WTC11 (cell line): ENCODE measurements around the gene COBL. TPM values are rescaled to one million over a fixed set of nuclear protein-coding genes. Genes with fewer than 3 reads are reported as not detected.

Experiments
- ATAC-seq: fragments of 200-7000 bp; cut with Tn5 transposase; 2 replicates; pipeline ENCODE4 v1.10.0; 2021; ENCODE audit warnings: mild to moderate bottlenecking, moderate library complexity
- CTCF ChIA-PET: fragments of 300-600 bp; sonication (Branson Sonifier 250); formaldehyde crosslinking; loops from one replicate; lab custom pipeline; 2021; ENCODE audit warnings: antibody characterized with exemption; lab: Charles Lee
- POLR2A ChIA-PET: fragments of 350-600 bp; sonication (Branson Sonifier 250); formaldehyde crosslinking; loops from one replicate; lab custom pipeline; 2021; ENCODE audit warnings: antibody characterized with exemption; lab: Charles Lee
- DNase-seq: peaks from one replicate; pipeline ENCODE4 v3.0.0; 2021; ENCODE audit warnings: low spot score
- H3K27ac Mint-ChIP-seq: 2 replicates; pipeline ENCODE4 v1.8.0; 2021; ENCODE audit warnings: mixed read lengths
- H3K27me3 Mint-ChIP-seq: 2 replicates; pipeline ENCODE4 v1.8.0; 2021; ENCODE audit warnings: low read depth, mild to moderate bottlenecking, moderate library complexity, mixed read lengths
- H3K36me3 Mint-ChIP-seq: 2 replicates; pipeline ENCODE4 v1.8.0; 2021; ENCODE audit warnings: mixed read lengths
- H3K4me1 Mint-ChIP-seq: 2 replicates; pipeline ENCODE4 v1.8.0; 2022; ENCODE audit warnings: mixed read lengths
- H3K4me3 Mint-ChIP-seq: 2 replicates; pipeline ENCODE4 v1.8.0; 2021; ENCODE audit warnings: mild to moderate bottlenecking, moderate library complexity, mixed read lengths
- H3K9me3 Mint-ChIP-seq: 2 replicates; pipeline ENCODE4 v1.8.0; 2021; ENCODE audit warnings: mixed read lengths
- E2F4 ChIP-seq: sonication (generic); formaldehyde crosslinking; IDR thresholded peaks from 2 replicates; pipeline ENCODE4 v1.8.1; 2022; ENCODE audit warnings: low read depth, mild to moderate bottlenecking, moderate library complexity, missing genetic modification reagents, borderline replicate concordance
- FOXK1 ChIP-seq: sonication (generic); formaldehyde crosslinking; IDR thresholded peaks from 2 replicates; pipeline ENCODE4 v1.8.0; 2022; ENCODE audit warnings: mild to moderate bottlenecking, moderate library complexity, missing genetic modification reagents
- HMGA2 ChIP-seq: fragments of 250-450 bp; sonication (Bioruptor Pico); IDR thresholded peaks from 2 replicates; pipeline ENCODE4 v1.4.0; 2021; ENCODE audit warnings: mild to moderate bottlenecking, moderate library complexity
- NFE2L1 ChIP-seq: sonication (generic); formaldehyde crosslinking; IDR thresholded peaks from 2 replicates; pipeline ENCODE4 v1.8.1; 2023; ENCODE audit warnings: missing genetic modification reagents
- NFYB ChIP-seq: sonication (generic); formaldehyde crosslinking; conservative IDR thresholded peaks from 2 replicates; pipeline ENCODE4 v1.8.0; 2022; ENCODE audit warnings: low read depth, missing genetic modification reagents
- TEAD1 ChIP-seq: sonication (generic); formaldehyde crosslinking; IDR thresholded peaks from 2 replicates; pipeline ENCODE4 v1.8.0; 2022; ENCODE audit warnings: mild to moderate bottlenecking, missing genetic modification reagents
- USF2 ChIP-seq: sonication (generic); formaldehyde crosslinking; IDR thresholded peaks from 2 replicates; pipeline ENCODE4 v1.8.1; 2023; ENCODE audit warnings: mild to moderate bottlenecking, missing genetic modification reagents, moderate library complexity
- ZNF232 ChIP-seq: sonication (generic); formaldehyde crosslinking; IDR thresholded peaks from 2 replicates; pipeline ENCODE4 v1.8.0; 2022; ENCODE audit warnings: mild to moderate bottlenecking, missing genetic modification reagents
- ZNF671 ChIP-seq: fragments of 250-450 bp; sonication (Bioruptor Pico); IDR thresholded peaks from 2 replicates; pipeline ENCODE4 v1.8.0; 2021; ENCODE audit warnings: mild to moderate bottlenecking
- ZSCAN18 ChIP-seq: fragments of 250-450 bp; sonication (Bioruptor Pico); IDR thresholded peaks from 2 replicates; pipeline ENCODE4 v2.1.2; 2022; ENCODE audit warnings: mild to moderate bottlenecking, moderate library complexity
- total RNA-seq: library from RNA; stranded (reverse); gene quantifications from 3 replicates; pipeline ENCODE4 v1.2.3, GENCODE V29; 2021
- TF ChIP-seq, protein P1 (sequence below): fragments of 250-450 bp; sonication (Bioruptor Pico); IDR thresholded peaks from 2 replicates; pipeline ENCODE4 v1.9.0; 2021; ENCODE audit warnings: mild to moderate bottlenecking, borderline replicate concordance
- TF ChIP-seq, protein P2 (sequence below): sonication (generic); formaldehyde crosslinking; IDR thresholded peaks from 2 replicates; pipeline ENCODE4 v1.8.1; 2022; ENCODE audit warnings: missing genetic modification reagents, borderline replicate concordance
- TF ChIP-seq, protein P3 (sequence below): fragments of 250-450 bp; sonication (Bioruptor Pico); IDR thresholded peaks from 2 replicates; pipeline ENCODE4 v1.9.0; 2021; ENCODE audit warnings: mild to moderate bottlenecking

COBL gene
- total RNA-seq, 1 experiment from 2014 or later, result 36.5 TPM

- ChIA-PET CTCF (interaction anchor here (0.7 to 3.1 kb wide), 7 partner anchors 10 to 131 kb away, joined by 3 to 17 read pairs (median 3); no protein-coding TSS in a partner anchor), POLR2A (no interaction called here)
- Mint-ChIP-seq H3K27ac (no peak overlapping the region), H3K9me3 (no peaks in the 10 kb centered on the region), H3K36me3 (no peaks in the 10 kb centered on the region), H3K4me1 (peaks cover 48% of the 10 kb centered on the region), H3K27me3 (no peaks in the 10 kb centered on the region), H3K4me3 (no peak overlapping the region)
- TF ChIP-seq, protein P1, sequence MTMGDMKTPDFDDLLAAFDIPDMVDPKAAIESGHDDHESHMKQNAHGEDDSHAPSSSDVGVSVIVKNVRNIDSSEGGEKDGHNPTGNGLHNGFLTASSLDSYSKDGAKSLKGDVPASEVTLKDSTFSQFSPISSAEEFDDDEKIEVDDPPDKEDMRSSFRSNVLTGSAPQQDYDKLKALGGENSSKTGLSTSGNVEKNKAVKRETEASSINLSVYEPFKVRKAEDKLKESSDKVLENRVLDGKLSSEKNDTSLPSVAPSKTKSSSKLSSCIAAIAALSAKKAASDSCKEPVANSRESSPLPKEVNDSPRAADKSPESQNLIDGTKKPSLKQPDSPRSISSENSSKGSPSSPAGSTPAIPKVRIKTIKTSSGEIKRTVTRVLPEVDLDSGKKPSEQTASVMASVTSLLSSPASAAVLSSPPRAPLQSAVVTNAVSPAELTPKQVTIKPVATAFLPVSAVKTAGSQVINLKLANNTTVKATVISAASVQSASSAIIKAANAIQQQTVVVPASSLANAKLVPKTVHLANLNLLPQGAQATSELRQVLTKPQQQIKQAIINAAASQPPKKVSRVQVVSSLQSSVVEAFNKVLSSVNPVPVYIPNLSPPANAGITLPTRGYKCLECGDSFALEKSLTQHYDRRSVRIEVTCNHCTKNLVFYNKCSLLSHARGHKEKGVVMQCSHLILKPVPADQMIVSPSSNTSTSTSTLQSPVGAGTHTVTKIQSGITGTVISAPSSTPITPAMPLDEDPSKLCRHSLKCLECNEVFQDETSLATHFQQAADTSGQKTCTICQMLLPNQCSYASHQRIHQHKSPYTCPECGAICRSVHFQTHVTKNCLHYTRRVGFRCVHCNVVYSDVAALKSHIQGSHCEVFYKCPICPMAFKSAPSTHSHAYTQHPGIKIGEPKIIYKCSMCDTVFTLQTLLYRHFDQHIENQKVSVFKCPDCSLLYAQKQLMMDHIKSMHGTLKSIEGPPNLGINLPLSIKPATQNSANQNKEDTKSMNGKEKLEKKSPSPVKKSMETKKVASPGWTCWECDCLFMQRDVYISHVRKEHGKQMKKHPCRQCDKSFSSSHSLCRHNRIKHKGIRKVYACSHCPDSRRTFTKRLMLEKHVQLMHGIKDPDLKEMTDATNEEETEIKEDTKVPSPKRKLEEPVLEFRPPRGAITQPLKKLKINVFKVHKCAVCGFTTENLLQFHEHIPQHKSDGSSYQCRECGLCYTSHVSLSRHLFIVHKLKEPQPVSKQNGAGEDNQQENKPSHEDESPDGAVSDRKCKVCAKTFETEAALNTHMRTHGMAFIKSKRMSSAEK (CRISPR knock-in tag), result no peak
- TF ChIP-seq HMGA2, result no peak
- TF ChIP-seq TEAD1 (CRISPR knock-in tag), result no peak
- TF ChIP-seq, protein P2, sequence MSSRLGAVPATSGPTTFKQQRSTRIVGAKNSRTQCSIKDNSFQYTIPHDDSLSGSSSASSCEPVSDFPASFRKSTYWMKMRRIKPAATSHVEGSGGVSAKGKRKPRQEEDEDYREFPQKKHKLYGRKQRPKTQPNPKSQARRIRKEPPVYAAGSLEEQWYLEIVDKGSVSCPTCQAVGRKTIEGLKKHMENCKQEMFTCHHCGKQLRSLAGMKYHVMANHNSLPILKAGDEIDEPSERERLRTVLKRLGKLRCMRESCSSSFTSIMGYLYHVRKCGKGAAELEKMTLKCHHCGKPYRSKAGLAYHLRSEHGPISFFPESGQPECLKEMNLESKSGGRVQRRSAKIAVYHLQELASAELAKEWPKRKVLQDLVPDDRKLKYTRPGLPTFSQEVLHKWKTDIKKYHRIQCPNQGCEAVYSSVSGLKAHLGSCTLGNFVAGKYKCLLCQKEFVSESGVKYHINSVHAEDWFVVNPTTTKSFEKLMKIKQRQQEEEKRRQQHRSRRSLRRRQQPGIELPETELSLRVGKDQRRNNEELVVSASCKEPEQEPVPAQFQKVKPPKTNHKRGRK (CRISPR knock-in tag), result no peak
- no peak for TF ChIP-seq ZSCAN18
- no peak for TF ChIP-seq E2F4 (CRISPR knock-in tag)
- TF ChIP-seq NFYB (CRISPR knock-in tag), result no peak
- no peak for TF ChIP-seq FOXK1 (CRISPR knock-in tag)
- TF ChIP-seq ZNF671 (CRISPR knock-in tag), result no peak
- TF ChIP-seq USF2, result no peak
- TF ChIP-seq, protein P3, sequence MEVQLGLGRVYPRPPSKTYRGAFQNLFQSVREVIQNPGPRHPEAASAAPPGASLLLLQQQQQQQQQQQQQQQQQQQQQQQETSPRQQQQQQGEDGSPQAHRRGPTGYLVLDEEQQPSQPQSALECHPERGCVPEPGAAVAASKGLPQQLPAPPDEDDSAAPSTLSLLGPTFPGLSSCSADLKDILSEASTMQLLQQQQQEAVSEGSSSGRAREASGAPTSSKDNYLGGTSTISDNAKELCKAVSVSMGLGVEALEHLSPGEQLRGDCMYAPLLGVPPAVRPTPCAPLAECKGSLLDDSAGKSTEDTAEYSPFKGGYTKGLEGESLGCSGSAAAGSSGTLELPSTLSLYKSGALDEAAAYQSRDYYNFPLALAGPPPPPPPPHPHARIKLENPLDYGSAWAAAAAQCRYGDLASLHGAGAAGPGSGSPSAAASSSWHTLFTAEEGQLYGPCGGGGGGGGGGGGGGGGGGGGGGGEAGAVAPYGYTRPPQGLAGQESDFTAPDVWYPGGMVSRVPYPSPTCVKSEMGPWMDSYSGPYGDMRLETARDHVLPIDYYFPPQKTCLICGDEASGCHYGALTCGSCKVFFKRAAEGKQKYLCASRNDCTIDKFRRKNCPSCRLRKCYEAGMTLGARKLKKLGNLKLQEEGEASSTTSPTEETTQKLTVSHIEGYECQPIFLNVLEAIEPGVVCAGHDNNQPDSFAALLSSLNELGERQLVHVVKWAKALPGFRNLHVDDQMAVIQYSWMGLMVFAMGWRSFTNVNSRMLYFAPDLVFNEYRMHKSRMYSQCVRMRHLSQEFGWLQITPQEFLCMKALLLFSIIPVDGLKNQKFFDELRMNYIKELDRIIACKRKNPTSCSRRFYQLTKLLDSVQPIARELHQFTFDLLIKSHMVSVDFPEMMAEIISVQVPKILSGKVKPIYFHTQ (CRISPR knock-in tag), result no peak
- TF ChIP-seq ZNF232 (CRISPR knock-in tag), result no peak
- no peak for TF ChIP-seq NFE2L1 (CRISPR knock-in tag)
- no peak for ATAC-seq
- DNase-seq, result no peak
These were observed 80.9 kb downstream of the COBL start for GRCh38 chr7:51235593-51236313.
